GM23338 (cell line): Measurements from ENCODE around the gene ANO4. TPM values are rescaled to one million over a fixed set of nuclear protein-coding genes. Genes with fewer than 3 reads are reported as not detected.

Experiments
- ATAC-seq: fragments of 200-7000 bp; cut with Tn5 transposase; 3 replicates; pipeline ENCODE4 v1.9.1; 2020
- DNase-seq: peaks from one replicate; pipeline ENCODE4 v3.0.0-alpha.2; 2015; ENCODE audit warnings: low spot score
- H2AFZ ChIP-seq: fragments of 200-600 bp; sonication (generic); 2 replicates; pipeline ENCODE4 v1.8.0; 2016; ENCODE audit warnings: antibody characterized with exemption, mild to moderate bottlenecking, moderate library complexity
- H3F3A ChIP-seq: fragments of 200-600 bp; sonication (generic); replicated peaks from 2 replicates; pipeline ENCODE4 v1.8.0; 2017; ENCODE audit warnings: antibody characterized with exemption, mixed run types, low read depth
- H3K27ac ChIP-seq: fragments of 200-600 bp; sonication (generic); 2 replicates; pipeline ENCODE4 v1.6.1; 2016; ENCODE audit warnings: low read depth
- H3K27me3 ChIP-seq: fragments of 200-600 bp; sonication (generic); 2 replicates; pipeline ENCODE4 v1.8.0; 2016; ENCODE audit warnings: mild to moderate bottlenecking, mixed run types, moderate library complexity; ENCODE audit not compliant: insufficient read depth
- H3K36me3 ChIP-seq: fragments of 200-600 bp; sonication (generic); 2 replicates; pipeline ENCODE4 v1.8.0; 2016; ENCODE audit warnings: mild to moderate bottlenecking; ENCODE audit not compliant: insufficient read depth
- H3K4me1 ChIP-seq: fragments of 200-600 bp; sonication (generic); 2 replicates; pipeline ENCODE4 v1.8.0; 2016; ENCODE audit warnings: mild to moderate bottlenecking, moderate library complexity; ENCODE audit not compliant: insufficient read depth
- H3K4me2 ChIP-seq: fragments of 200-600 bp; sonication (generic); 2 replicates; pipeline ENCODE4 v1.7.1; 2017; ENCODE audit warnings: mixed run types
- H3K4me3 ChIP-seq: fragments of 200-600 bp; sonication (generic); 2 replicates; pipeline ENCODE4 v1.6.1; 2016; ENCODE audit warnings: mixed run types
- H3K79me2 ChIP-seq: fragments of 200-600 bp; sonication (generic); replicated peaks from 2 replicates; pipeline ENCODE4 v1.8.0; 2017; ENCODE audit warnings: mild to moderate bottlenecking; ENCODE audit not compliant: insufficient read depth
- H3K9me2 ChIP-seq: fragments of 200-600 bp; sonication (generic); 2 replicates; pipeline ENCODE4 v1.8.0; 2017; ENCODE audit not compliant: insufficient read depth
- H4K20me1 ChIP-seq: fragments of 200-600 bp; sonication (generic); replicated peaks from 2 replicates; pipeline ENCODE4 v1.8.0; 2017; ENCODE audit warnings: mild to moderate bottlenecking; ENCODE audit not compliant: insufficient read depth
- H3K27ac Mint-ChIP-seq: 2 replicates; pipeline ENCODE4 v1.8.0; 2020; ENCODE audit warnings: inconsistent platforms, mild to moderate bottlenecking, moderate library complexity, mixed read lengths
- H3K27me3 Mint-ChIP-seq: 3 replicates; pipeline ENCODE4 v1.8.0; 2022; ENCODE audit warnings: low read depth, mild to moderate bottlenecking, moderate library complexity, mixed read lengths, inconsistent platforms; ENCODE audit not compliant: insufficient read depth, poor library complexity
- H3K36me3 Mint-ChIP-seq: 3 replicates; pipeline ENCODE4 v1.8.0; 2021; ENCODE audit warnings: low read depth, mild to moderate bottlenecking, inconsistent platforms, moderate library complexity, mixed read lengths
- H3K4me1 Mint-ChIP-seq: 3 replicates; pipeline ENCODE4 v1.8.0; 2020; ENCODE audit warnings: mild to moderate bottlenecking, inconsistent platforms, mixed read lengths
- H3K4me3 Mint-ChIP-seq: 3 replicates; pipeline ENCODE4 v1.8.0; 2021; ENCODE audit warnings: moderate library complexity, mild to moderate bottlenecking, inconsistent platforms, mixed read lengths
- H3K9me3 Mint-ChIP-seq: 3 replicates; pipeline ENCODE4 v1.8.0; 2020; ENCODE audit warnings: moderate library complexity, mild to moderate bottlenecking, inconsistent platforms, mixed read lengths
- CREB1 ChIP-seq: fragments of 250-450 bp; sonication (Bioruptor Pico); IDR thresholded peaks from 2 replicates; pipeline ENCODE4 v1.5.0; 2020; ENCODE audit warnings: low read depth, mild to moderate bottlenecking, moderate library complexity
- EZH2 ChIP-seq: fragments of 200-600 bp; sonication (generic); IDR thresholded peaks from one replicate; pipeline ENCODE4 v1.8.0; 2017; ENCODE audit warnings: antibody characterized with exemption, mild to moderate bottlenecking, low read depth; ENCODE audit not compliant: unreplicated experiment
- EZH2phosphoT487 ChIP-seq: fragments of 200-600 bp; sonication (generic); IDR thresholded peaks from one replicate; pipeline ENCODE4 v1.8.1; 2018; ENCODE audit warnings: antibody characterized with exemption; ENCODE audit not compliant: unreplicated experiment
- JUNB ChIP-seq: IDR thresholded peaks from one replicate; pipeline ENCODE4 v1.6.1; 2016; ENCODE audit warnings: antibody characterized with exemption; ENCODE audit not compliant: unreplicated experiment
- NANOG ChIP-seq: IDR thresholded peaks from 2 replicates; pipeline ENCODE4 v1.6.1; 2016; ENCODE audit warnings: antibody characterized with exemption, borderline replicate concordance
- POLR2AphosphoS5 ChIP-seq: IDR thresholded peaks from 2 replicates; pipeline ENCODE4 v1.6.1; 2016; ENCODE audit warnings: antibody characterized with exemption, low read depth
- STAT1 ChIP-seq: IDR thresholded peaks from one replicate; pipeline ENCODE4 v1.6.1; 2016; ENCODE audit warnings: antibody characterized with exemption; ENCODE audit not compliant: unreplicated experiment
- ZNF114 ChIP-seq: fragments of 250-450 bp; sonication (Bioruptor Pico); IDR thresholded peaks from 2 replicates; pipeline ENCODE4 v1.5.0; 2020; ENCODE audit warnings: mild to moderate bottlenecking, moderate library complexity
- ZNF331 ChIP-seq: fragments of 250-450 bp; sonication (Bioruptor Pico); IDR thresholded peaks from 2 replicates; pipeline ENCODE4 v1.5.0; 2020; ENCODE audit warnings: low read depth, mild to moderate bottlenecking, moderate library complexity
- polyA plus RNA-seq: library from polyadenylated mRNA; unstranded; fragments of >200 nt; fragmentation: Nextera tagmentation; extraction: Ambion mirVana; gene quantifications from 2 replicates; pipeline ENCODE4 v1.2.1, GENCODE V29; 2016
- total RNA-seq: library from RNA; depleted of rRNA; stranded (reverse); fragments of >200 nt; shearing (Covaris generic); gene quantifications from 2 replicates; pipeline ENCODE4 v1.2.3, GENCODE V29; 2014
- TF ChIP-seq, protein P1 (sequence below), 2 experiments: fragments of 200-600 bp in 1 of 2; sonication (generic) in 1 of 2; conservative IDR thresholded peaks; 2 replicates each; pipeline versions ENCODE4 v1.5.1 to v1.6.1; 2016 to 2017; ENCODE audit warnings: antibody characterized with exemption in 2 of 2, low read depth in 2 of 2, mild to moderate bottlenecking in 2 of 2, moderate library complexity in 1 of 2
- TF ChIP-seq, protein P2 (sequence below): IDR thresholded peaks from one replicate; pipeline ENCODE4 v1.6.1; 2018; ENCODE audit warnings: antibody characterized with exemption; ENCODE audit not compliant: unreplicated experiment

ANO4 gene
- total and polyA plus RNA-seq, 2 experiments from 2014 or later = 1.7 to 8.7 TPM

DNA sequence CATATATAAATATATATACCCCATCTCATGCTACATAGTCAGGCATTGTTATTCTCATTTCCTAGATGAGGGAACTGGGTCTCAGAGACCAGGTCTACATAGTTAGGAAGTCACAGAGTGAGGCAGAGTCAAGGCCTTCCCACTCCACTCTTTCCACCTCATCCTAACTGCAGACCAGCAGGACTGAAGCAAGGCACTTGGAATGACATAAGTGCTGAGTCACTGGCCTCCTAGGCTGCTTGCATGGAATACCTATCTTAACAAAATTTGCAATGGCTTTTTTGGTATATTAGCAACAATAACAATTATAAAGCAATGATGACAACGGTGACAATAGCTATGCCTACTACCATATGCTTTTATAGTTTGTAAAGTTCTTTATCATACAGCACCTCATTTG lies 5.4 kb upstream of the ANO4 start:
- no peak overlapping the region for H3K27ac Mint-ChIP-seq
- H3K4me1 Mint-ChIP-seq = peaks cover 9% of the 10 kb centered on the region
- TF ChIP-seq JUNB (no peak), POLR2AphosphoS5 (no peak), CREB1 (CRISPR knock-in tag) (no peak), EZH2 (no peak)
- TF ChIP-seq, protein P1, sequence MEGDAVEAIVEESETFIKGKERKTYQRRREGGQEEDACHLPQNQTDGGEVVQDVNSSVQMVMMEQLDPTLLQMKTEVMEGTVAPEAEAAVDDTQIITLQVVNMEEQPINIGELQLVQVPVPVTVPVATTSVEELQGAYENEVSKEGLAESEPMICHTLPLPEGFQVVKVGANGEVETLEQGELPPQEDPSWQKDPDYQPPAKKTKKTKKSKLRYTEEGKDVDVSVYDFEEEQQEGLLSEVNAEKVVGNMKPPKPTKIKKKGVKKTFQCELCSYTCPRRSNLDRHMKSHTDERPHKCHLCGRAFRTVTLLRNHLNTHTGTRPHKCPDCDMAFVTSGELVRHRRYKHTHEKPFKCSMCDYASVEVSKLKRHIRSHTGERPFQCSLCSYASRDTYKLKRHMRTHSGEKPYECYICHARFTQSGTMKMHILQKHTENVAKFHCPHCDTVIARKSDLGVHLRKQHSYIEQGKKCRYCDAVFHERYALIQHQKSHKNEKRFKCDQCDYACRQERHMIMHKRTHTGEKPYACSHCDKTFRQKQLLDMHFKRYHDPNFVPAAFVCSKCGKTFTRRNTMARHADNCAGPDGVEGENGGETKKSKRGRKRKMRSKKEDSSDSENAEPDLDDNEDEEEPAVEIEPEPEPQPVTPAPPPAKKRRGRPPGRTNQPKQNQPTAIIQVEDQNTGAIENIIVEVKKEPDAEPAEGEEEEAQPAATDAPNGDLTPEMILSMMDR (conservative IDR thresholded peaks at IDR 0.05; ENCODE audit: low read depth in 2 of 2) = no peak
- ATAC-seq = no peak
- Histone ChIP-seq H3K9me2 (peaks cover 6% of the 10 kb centered on the region), H2AFZ (peak overlapping the region; percentile 29; the same call in 1 of the 2 replicates), H3K27me3 (no peaks in the 10 kb centered on the region), H3F3A (no peaks in the 10 kb centered on the region), H3K36me3 (no peaks in the 10 kb centered on the region), H3K27ac (no peak overlapping the region), H3K4me1 (peaks cover 23% of the 10 kb centered on the region), H3K4me3 (no peak overlapping the region), H3K79me2 (no peaks in the 10 kb centered on the region), H4K20me1 (no peaks in the 10 kb centered on the region), H3K4me2 (no peak overlapping the region)
- no peaks in the 10 kb centered on the region for H3K9me3 Mint-ChIP-seq
- DNase-seq = no peak
- no peaks in the 10 kb centered on the region for H3K36me3 Mint-ChIP-seq
- H3K27me3 Mint-ChIP-seq = peaks cover 4% of the 10 kb centered on the region
- H3K4me3 Mint-ChIP-seq = no peak overlapping the region

DNA sequence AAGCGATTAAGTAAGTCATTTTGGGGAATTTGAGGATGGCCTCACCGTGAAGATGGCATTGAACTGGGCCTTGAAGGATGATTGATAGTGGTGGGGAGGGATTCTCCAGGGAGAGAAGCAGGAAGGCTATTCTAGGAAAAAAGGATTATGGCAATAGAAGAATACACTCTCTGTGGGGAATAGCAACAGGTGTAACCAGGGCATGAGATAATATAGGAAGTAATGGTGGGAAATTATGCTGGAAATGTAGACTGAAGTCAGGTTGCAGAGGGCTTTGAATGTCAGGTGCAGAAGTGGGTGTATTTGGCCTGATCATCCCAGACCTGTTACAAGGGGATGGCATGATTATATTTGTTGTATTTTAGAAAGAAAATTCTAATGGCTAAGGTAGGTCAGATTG lies 4.6 kb upstream of the ANO4 start:
- no peak overlapping the region for H3K27ac Mint-ChIP-seq
- no peak for TF ChIP-seq EZH2phosphoT487
- TF ChIP-seq STAT1 = no peak
- TF ChIP-seq, protein P2, sequence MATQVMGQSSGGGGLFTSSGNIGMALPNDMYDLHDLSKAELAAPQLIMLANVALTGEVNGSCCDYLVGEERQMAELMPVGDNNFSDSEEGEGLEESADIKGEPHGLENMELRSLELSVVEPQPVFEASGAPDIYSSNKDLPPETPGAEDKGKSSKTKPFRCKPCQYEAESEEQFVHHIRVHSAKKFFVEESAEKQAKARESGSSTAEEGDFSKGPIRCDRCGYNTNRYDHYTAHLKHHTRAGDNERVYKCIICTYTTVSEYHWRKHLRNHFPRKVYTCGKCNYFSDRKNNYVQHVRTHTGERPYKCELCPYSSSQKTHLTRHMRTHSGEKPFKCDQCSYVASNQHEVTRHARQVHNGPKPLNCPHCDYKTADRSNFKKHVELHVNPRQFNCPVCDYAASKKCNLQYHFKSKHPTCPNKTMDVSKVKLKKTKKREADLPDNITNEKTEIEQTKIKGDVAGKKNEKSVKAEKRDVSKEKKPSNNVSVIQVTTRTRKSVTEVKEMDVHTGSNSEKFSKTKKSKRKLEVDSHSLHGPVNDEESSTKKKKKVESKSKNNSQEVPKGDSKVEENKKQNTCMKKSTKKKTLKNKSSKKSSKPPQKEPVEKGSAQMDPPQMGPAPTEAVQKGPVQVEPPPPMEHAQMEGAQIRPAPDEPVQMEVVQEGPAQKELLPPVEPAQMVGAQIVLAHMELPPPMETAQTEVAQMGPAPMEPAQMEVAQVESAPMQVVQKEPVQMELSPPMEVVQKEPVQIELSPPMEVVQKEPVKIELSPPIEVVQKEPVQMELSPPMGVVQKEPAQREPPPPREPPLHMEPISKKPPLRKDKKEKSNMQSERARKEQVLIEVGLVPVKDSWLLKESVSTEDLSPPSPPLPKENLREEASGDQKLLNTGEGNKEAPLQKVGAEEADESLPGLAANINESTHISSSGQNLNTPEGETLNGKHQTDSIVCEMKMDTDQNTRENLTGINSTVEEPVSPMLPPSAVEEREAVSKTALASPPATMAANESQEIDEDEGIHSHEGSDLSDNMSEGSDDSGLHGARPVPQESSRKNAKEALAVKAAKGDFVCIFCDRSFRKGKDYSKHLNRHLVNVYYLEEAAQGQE = no peak
- TF ChIP-seq EZH2 = no peak
- no peak for TF ChIP-seq NANOG
- no peak for TF ChIP-seq ZNF114 (CRISPR knock-in tag)
- no peak for TF ChIP-seq ZNF331 (CRISPR knock-in tag)

More for the DNA sequence above, 4.6 kb upstream of the ANO4 start:
- Histone ChIP-seq H3K36me3 (no peaks in the 10 kb centered on the region), H3K27ac (no peak overlapping the region), H3K4me3 (no peak overlapping the region), H2AFZ (no peak overlapping the region; the same call in 1 of the 2 replicates), H4K20me1 (no peaks in the 10 kb centered on the region), H3K4me1 (peaks cover 30% of the 10 kb centered on the region), H3K27me3 (no peaks in the 10 kb centered on the region), H3K4me2 (no peak overlapping the region), H3F3A (no peaks in the 10 kb centered on the region), H3K79me2 (no peaks in the 10 kb centered on the region), H3K9me2 (peaks cover 6% of the 10 kb centered on the region)
- Mint-ChIP-seq H3K27me3 (peaks cover 6% of the 10 kb centered on the region), H3K4me3 (no peak overlapping the region), H3K36me3 (no peaks in the 10 kb centered on the region), H3K4me1 (peaks cover 17% of the 10 kb centered on the region), H3K9me3 (no peaks in the 10 kb centered on the region)
- ATAC-seq (no peak), DNase-seq (no peak)
